ENCODE results near the gene UNC50. TPM values are rescaled to one million over a fixed set of nuclear protein-coding genes. Genes with fewer than 3 reads are reported as not detected.

UNC50 gene
- total RNA-seq, 6 experiments from 2014 or later: 19.6 to 30.5 (median 22.7) TPM

DNA sequence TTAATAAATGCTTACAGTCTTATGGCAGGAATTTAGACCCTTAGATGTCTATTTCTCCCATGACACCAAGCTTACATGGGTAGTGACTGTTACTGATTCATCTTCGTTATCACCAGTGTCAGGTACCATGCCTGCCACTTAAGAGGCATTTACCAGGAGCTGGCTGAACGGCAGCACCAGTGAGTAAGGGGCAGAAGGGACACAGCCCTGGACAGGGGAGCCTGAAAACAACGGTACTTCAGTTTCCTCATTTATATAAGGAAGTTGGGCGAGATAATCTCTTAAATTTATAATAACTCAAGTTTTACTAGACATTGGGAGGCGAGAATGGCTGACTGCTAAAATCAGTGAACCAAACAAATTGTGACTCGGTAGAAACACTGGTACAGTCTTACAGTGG, 1.3 kb upstream of the UNC50 start:
- intact Hi-C loops (cut with DNase I): no loop called here

DNA sequence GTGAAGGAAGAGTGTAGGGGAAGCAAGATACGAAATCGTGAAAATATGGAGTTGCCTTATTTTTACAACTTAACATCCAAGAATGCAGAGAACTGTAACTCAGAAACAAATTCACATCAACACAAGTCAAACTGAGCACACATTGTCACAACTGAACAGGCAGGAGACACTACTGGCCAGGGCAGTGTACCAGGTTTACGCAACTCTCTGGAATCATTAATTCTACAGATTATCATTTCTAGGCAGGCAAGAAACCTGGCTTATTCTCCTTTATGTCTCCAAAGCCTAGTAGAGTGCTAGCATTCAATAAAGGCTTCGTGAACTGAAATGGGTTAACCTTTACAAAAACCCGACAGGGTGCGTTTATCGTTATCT, 661 bp upstream of the UNC50 start:
- H3K36me3 ChIP-seq: peaks cover 0 to 30% (median 11%) of the 10 kb centered on the region in 4 donors
- H3K27me3 ChIP-seq: no peaks in the 10 kb centered on the region
- H3K27ac ChIP-seq: peak overlapping the region; percentile 92 to 94 (median 93)
- ATAC-seq (peak; percentile 27 to 56 (median 46)), DNase-seq (no peak)
- peaks cover 0 to 34% (median 14%) of the 10 kb centered on the region in 4 donors for H3K4me1 ChIP-seq
- peak overlapping the region; percentile 90 to 95 (median 92) for H3K4me3 ChIP-seq
- 1% methylated on average over 3 of the region's 7 CpGs for WGBS (ENCODE audit: insufficient coverage, low coverage, low lambda C conversion rate, missing lambda C conversion rate)
- TF ChIP-seq, protein P1, sequence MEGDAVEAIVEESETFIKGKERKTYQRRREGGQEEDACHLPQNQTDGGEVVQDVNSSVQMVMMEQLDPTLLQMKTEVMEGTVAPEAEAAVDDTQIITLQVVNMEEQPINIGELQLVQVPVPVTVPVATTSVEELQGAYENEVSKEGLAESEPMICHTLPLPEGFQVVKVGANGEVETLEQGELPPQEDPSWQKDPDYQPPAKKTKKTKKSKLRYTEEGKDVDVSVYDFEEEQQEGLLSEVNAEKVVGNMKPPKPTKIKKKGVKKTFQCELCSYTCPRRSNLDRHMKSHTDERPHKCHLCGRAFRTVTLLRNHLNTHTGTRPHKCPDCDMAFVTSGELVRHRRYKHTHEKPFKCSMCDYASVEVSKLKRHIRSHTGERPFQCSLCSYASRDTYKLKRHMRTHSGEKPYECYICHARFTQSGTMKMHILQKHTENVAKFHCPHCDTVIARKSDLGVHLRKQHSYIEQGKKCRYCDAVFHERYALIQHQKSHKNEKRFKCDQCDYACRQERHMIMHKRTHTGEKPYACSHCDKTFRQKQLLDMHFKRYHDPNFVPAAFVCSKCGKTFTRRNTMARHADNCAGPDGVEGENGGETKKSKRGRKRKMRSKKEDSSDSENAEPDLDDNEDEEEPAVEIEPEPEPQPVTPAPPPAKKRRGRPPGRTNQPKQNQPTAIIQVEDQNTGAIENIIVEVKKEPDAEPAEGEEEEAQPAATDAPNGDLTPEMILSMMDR (IDR thresholded peaks at IDR 0.05): no peak
- no peak for TF ChIP-seq POLR2A (IDR thresholded peaks at IDR 0.05)
- no peaks in the 10 kb centered on the region for H3K9me3 ChIP-seq
- intact Hi-C loops (cut with DNase I): no loop called here

More for the DNA sequence above, 1.3 kb upstream of the UNC50 start:
- peak overlapping the region in 2 of 3 donors; percentile 90 to 92 for H3K4me3 ChIP-seq
- DNase-seq (no peak), ATAC-seq (no peak)
- H3K36me3 ChIP-seq: peaks cover 0 to 30% (median 9%) of the 10 kb centered on the region in 4 donors
- no peak overlapping the region for H3K27ac ChIP-seq
- no peaks in the 10 kb centered on the region for H3K27me3 ChIP-seq
- 62% methylated on average over 6 of the region's 6 CpGs for WGBS (ENCODE audit: insufficient coverage, low coverage, low lambda C conversion rate, missing lambda C conversion rate)
- TF ChIP-seq POLR2A (IDR thresholded peaks at IDR 0.05): no peak
- TF ChIP-seq, protein P1 (IDR thresholded peaks at IDR 0.05): no peak
- H3K9me3 ChIP-seq: no peaks in the 10 kb centered on the region
- H3K4me1 ChIP-seq: peaks cover 0 to 34% (median 14%) of the 10 kb centered on the region in 4 donors

DNA sequence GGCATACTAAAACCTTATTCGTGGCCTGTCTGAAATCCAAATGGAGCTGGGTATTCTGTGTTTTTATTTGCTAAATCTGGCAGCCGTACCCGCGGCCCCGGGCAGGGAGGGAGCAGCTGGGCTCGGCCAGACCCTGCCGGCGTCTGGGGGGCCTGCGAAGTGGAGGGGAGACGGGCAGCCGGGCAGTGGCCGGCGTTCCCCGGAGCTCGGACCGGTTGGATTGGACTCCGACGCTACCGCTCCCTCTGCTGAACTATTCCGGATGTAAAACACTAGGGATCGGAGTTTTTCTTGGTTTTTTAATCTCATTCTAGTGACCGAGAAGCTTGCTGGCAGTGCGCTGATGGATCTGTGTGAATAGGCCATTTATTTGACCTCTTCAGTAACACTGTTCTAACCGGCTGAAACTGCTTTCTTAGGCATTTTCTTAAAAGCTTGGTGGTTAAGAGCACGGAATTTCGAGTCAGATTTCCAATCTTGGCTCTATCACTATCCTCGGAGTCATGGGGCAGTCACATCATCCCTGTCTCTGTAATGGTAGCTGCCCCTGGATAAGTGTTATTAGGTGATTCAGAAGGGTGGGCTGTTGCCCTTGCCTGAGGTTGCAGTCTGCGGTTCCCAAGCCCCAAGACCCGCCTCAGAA, 694 bp downstream of the UNC50 start:
- no peak for TF ChIP-seq POLR2A (IDR thresholded peaks at IDR 0.05)
- TF ChIP-seq, protein P1 (IDR thresholded peaks at IDR 0.05): no peak
- 3% methylated on average over 18 of the region's 29 CpGs for WGBS (ENCODE audit: insufficient coverage, low coverage, low lambda C conversion rate, missing lambda C conversion rate)
- ATAC-seq (peak; percentile 26 to 49 (median 36)), DNase-seq (peak in 1 of 3 donors; percentile 41)
- intact Hi-C loops (cut with DNase I): no loop called here
- H3K27ac ChIP-seq: peak overlapping the region; percentile 92 to 94 (median 93)
- H3K27me3 ChIP-seq: no peaks in the 10 kb centered on the region
- peak overlapping the region; percentile 90 to 95 (median 92) for H3K4me3 ChIP-seq
- no peaks in the 10 kb centered on the region for H3K9me3 ChIP-seq
- H3K4me1 ChIP-seq: peaks cover 0 to 34% (median 14%) of the 10 kb centered on the region in 4 donors
- H3K36me3 ChIP-seq: peaks cover 0 to 37% (median 15%) of the 10 kb centered on the region in 4 donors

DNA sequence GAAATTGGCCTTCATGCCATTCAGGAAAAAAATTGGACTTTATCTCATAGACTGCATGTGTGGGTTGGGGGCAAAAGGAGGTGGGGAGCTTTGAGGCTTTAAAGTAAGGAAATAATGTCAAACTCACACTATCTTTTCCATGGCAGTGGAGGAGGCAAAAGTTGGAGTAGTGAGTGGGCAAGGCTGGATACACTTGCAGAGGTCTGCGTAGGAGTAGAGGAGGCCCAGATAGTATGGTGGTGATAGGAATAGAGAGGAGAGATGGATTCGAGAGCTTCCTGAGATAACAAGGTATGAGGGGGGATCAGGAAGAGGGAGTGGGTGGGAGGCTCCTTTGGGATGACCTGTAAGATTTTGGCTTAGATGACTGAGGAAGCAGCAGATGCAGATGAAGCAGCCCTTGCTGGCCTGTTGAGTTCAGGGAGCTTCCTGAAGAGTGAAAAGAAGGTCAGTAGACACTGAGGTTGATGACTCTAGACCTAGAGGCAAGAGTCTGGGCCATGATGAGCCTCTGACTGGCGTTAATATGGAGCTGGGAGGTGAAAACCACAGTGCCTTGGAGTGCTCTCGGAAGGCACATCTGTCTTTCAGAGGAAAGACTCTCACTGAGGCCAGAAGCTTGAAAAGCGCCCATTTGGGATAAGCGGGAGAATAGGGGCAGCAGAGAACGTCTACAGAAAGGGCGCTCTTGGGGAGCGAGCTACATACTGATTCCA, 5.8 kb downstream of the UNC50 start:
- Histone ChIP-seq H3K27me3 (no peaks in the 10 kb centered on the region), H3K36me3 (peaks cover 0 to 74% (median 21%) of the 10 kb centered on the region in 4 donors), H3K4me1 (peaks cover 0 to 23% (median 8%) of the 10 kb centered on the region in 4 donors), H3K9me3 (no peaks in the 10 kb centered on the region), H3K27ac (no peak overlapping the region), H3K4me3 (no peak overlapping the region)
- 97% methylated on average over 9 of the region's 9 CpGs for WGBS (ENCODE audit: insufficient coverage, low coverage, low lambda C conversion rate, missing lambda C conversion rate)
- no peak for TF ChIP-seq POLR2A (IDR thresholded peaks at IDR 0.05)
- TF ChIP-seq, protein P1 (IDR thresholded peaks at IDR 0.05): no peak
- DNase-seq (no peak), ATAC-seq (no peak)
- intact Hi-C loops (cut with DNase I): no loop called here
